PC-3 (cell line): ENCODE measurements around the gene ARL3.

ENCODE experiments used
- CTCF ChIP-seq: fragments of 300-600 bp; sonication (generic); conservative IDR thresholded peaks from 2 replicates; pipeline ENCODE4 v1.5.1; 2017; ENCODE audit warnings: antibody characterized with exemption, low read depth, mild to moderate bottlenecking, low read length
- EZH2 ChIP-seq: fragments of 300-600 bp; sonication (generic); IDR thresholded peaks from one replicate; pipeline ENCODE4 v1.6.1; 2017; ENCODE audit warnings: antibody characterized with exemption, mild to moderate bottlenecking, low read length; ENCODE audit not compliant: unreplicated experiment
- EZH2phosphoT487 ChIP-seq: fragments of 300-600 bp; sonication (generic); IDR thresholded peaks from 2 replicates; pipeline ENCODE4 v1.6.1; 2018; ENCODE audit warnings: mild to moderate bottlenecking, antibody characterized with exemption, low read length, borderline replicate concordance

DNA sequence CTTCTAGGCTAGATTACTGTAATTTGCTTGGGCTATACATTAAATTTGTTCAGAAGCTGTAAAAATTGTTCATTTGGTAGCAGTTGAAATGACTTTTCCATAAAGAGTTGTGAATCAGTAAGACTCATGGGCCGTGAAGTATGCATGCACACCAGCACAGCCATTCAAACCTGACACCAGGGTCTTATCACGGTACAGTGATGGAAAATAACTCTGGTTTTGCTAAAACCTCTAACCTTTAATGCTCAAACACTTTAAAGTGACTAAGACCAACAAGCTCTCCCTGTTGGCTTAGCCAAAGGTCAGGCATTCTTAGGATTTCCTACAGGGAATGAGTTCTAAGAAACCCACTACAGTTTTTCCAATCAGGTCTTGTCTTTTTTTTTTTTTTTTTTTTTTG lies 11.5 kb downstream of the ARL3 start:
- TF ChIP-seq CTCF (no peak), EZH2 (no peak), EZH2phosphoT487 (no peak)
